GM18502 (cell line): ENCODE data around the gene RBMS3.
"Not testable (repeated sequence)": the region's sequence is repeated elsewhere in the genome, so short reads cannot be mapped to it uniquely, and the experiment has no call there.

Source experiments
- ATAC-seq: cut with Tn5 transposase; IDR thresholded peaks from one replicate; pipeline ENCODE4 v1.9.1; 2021; ENCODE audit warnings: mild to moderate bottlenecking; ENCODE audit not compliant: unreplicated experiment, poor library complexity

Gene RBMS3

GRCh38 chr3:29280404-29281093 lies at the start of gene RBMS3:
Gene RBMS3, plus strand, starts transcription at chr3:29281071.
- ATAC-seq: peak; percentile 44

- not testable (repeated sequence) for ATAC-seq
Measured at GRCh38 chr3:29233126-29233525, 47.7 kb upstream of the RBMS3 start.

GRCh38 chr3:29236146-29236840 lies 44.6 kb upstream of the RBMS3 start:
- no peak for ATAC-seq

- no peak for ATAC-seq
Measured at GRCh38 chr3:29239376-29239775, 41.5 kb upstream of the RBMS3 start.

GRCh38 chr3:29240248-29240647 lies 40.6 kb upstream of the RBMS3 start:
- ATAC-seq: no peak

GRCh38 chr3:29240887-29241286 lies 40.0 kb upstream of the RBMS3 start:
- ATAC-seq: no peak

GRCh38 chr3:29241855-29242254 lies 39.0 kb upstream of the RBMS3 start:
- no peak for ATAC-seq

GRCh38 chr3:29242296-29242695 lies 38.6 kb upstream of the RBMS3 start:
- ATAC-seq: no peak

- no peak for ATAC-seq
Measured at GRCh38 chr3:29245441-29245840, 35.4 kb upstream of the RBMS3 start.

- no peak for ATAC-seq
Measured at GRCh38 chr3:29247088-29247745, 33.7 kb upstream of the RBMS3 start.

- ATAC-seq: no peak
Measured at GRCh38 chr3:29249829-29250345, 31.0 kb upstream of the RBMS3 start.

- ATAC-seq: peak; percentile 83
Measured at GRCh38 chr3:29255854-29256696, 24.8 kb upstream of the RBMS3 start.

- no peak for ATAC-seq
Measured at GRCh38 chr3:29258161-29258560, 22.7 kb upstream of the RBMS3 start.

- no peak for ATAC-seq
Measured at GRCh38 chr3:29261119-29261518, 19.8 kb upstream of the RBMS3 start.

- ATAC-seq: no peak
Measured at GRCh38 chr3:29263476-29263875, 17.4 kb upstream of the RBMS3 start.

GRCh38 chr3:29265509-29266072 lies 15.3 kb upstream of the RBMS3 start:
- no peak for ATAC-seq

GRCh38 chr3:29267226-29267625 lies 13.6 kb upstream of the RBMS3 start:
- ATAC-seq: no peak

GRCh38 chr3:29268651-29269050 lies 12.2 kb upstream of the RBMS3 start:
- ATAC-seq: no peak

- ATAC-seq: no peak
Measured at GRCh38 chr3:29270752-29271151, 10.1 kb upstream of the RBMS3 start.

- no peak for ATAC-seq
Measured at GRCh38 chr3:29271475-29271874, 9.4 kb upstream of the RBMS3 start.
